GM19455 (cell line): ENCODE measurements around the gene DCBLD2.

Experiments used
- ATAC-seq: cut with Tn5 transposase; IDR thresholded peaks from one replicate; pipeline ENCODE4 v1.9.1; 2021; ENCODE audit not compliant: unreplicated experiment

DCBLD2 gene

GRCh38 chr3:98901392-98902350 lies at the start of gene DCBLD2:
Gene DCBLD2, minus strand, starts transcription at chr3:98901695. Its CDS starts 369 bp downstream, at chr3:98901326.
- ATAC-seq = peak; percentile 100

- no peak for ATAC-seq
Observed at GRCh38 chr3:98945666-98946065, 44.2 kb upstream of the DCBLD2 start.

GRCh38 chr3:98945101-98945524 lies 43.6 kb upstream of the DCBLD2 start:
- no peak for ATAC-seq

- no peak for ATAC-seq
Observed at GRCh38 chr3:98930413-98930812, 28.9 kb upstream of the DCBLD2 start.

GRCh38 chr3:98921957-98922356 lies 20.5 kb upstream of the DCBLD2 start:
- ATAC-seq = no peak

GRCh38 chr3:98920166-98920565 lies 18.7 kb upstream of the DCBLD2 start:
- ATAC-seq = no peak

GRCh38 chr3:98918586-98918985 lies 17.1 kb upstream of the DCBLD2 start:
- ATAC-seq = no peak

- ATAC-seq = no peak
Observed at GRCh38 chr3:98917608-98918007, 16.1 kb upstream of the DCBLD2 start.

GRCh38 chr3:98914210-98915080 lies 12.9 kb upstream of the DCBLD2 start:
- no peak for ATAC-seq

GRCh38 chr3:98912448-98912847 lies 11.0 kb upstream of the DCBLD2 start:
- no peak for ATAC-seq

- ATAC-seq = no peak
Observed at GRCh38 chr3:98906230-98906629, 4.7 kb upstream of the DCBLD2 start.

GRCh38 chr3:98903705-98904481 lies 2.4 kb upstream of the DCBLD2 start:
- ATAC-seq = no peak

- no peak for ATAC-seq
Observed at GRCh38 chr3:98903099-98903498, 1.6 kb upstream of the DCBLD2 start.

- no peak for ATAC-seq
Observed at GRCh38 chr3:98902351-98902740, 851 bp upstream of the DCBLD2 start.

- peak; percentile 29 for ATAC-seq
Observed at GRCh38 chr3:98901119-98901391, 440 bp downstream of the DCBLD2 start.

- peak; percentile 3 for ATAC-seq
Observed at GRCh38 chr3:98900265-98901118, 1.0 kb downstream of the DCBLD2 start.

GRCh38 chr3:98897701-98898100 lies 3.8 kb downstream of the DCBLD2 start:
- ATAC-seq = no peak

GRCh38 chr3:98894791-98895576 lies 6.5 kb downstream of the DCBLD2 start:
- no peak for ATAC-seq

GRCh38 chr3:98893740-98894139 lies 7.8 kb downstream of the DCBLD2 start:
- no peak for ATAC-seq
